HCEC 1CT (cell line): ENCODE measurements around the gene BTBD8.

Source experiments
- DNase-seq: peaks from one replicate; pipeline ENCODE4 v3.0.0-alpha.2; 2017

Gene BTBD8

GRCh38 chr1:92194511-92194910 lies 114.4 kb downstream of the BTBD8 start:
- no peak for DNase-seq

GRCh38 chr1:92201973-92202372 lies 121.8 kb downstream of the BTBD8 start:
- no peak for DNase-seq

- DNase-seq: no peak
These were observed 123.0 kb downstream of the BTBD8 start for GRCh38 chr1:92203105-92203504.

GRCh38 chr1:92210701-92211100 lies 130.6 kb downstream of the BTBD8 start:
- DNase-seq: peak; percentile 7

- peak; percentile 70 for DNase-seq
These were observed 131.0 kb downstream of the BTBD8 start for GRCh38 chr1:92211166-92211565.

- DNase-seq: no peak
These were observed 137.6 kb downstream of the BTBD8 start, which contains the start of gene C1orf146 for GRCh38 chr1:92217721-92218120. Gene C1orf146 (plus strand): TSS chr1:92217915. CDS start chr1:92231421, 13,506 bp downstream.

GRCh38 chr1:92218559-92218958 lies 138.4 kb downstream of the BTBD8 start:
- DNase-seq: no peak

- DNase-seq: no peak
These were observed 138.9 kb downstream of the BTBD8 start for GRCh38 chr1:92219028-92219427.

GRCh38 chr1:92228401-92228800 lies 148.3 kb downstream of the BTBD8 start:
- DNase-seq: no peak

- no peak for DNase-seq
These were observed 150.6 kb downstream of the BTBD8 start for GRCh38 chr1:92230736-92231135.
